ENCODE data around the gene UBE2D3. TPM values are rescaled to one million over a fixed set of nuclear protein-coding genes. Genes with fewer than 3 reads are reported as not detected.

UBE2D3 gene
- total and polyA plus RNA-seq, 2 of the 4 experiments (the other 2 are of a cell fraction): 233 to 387 TPM

- H2AK5ac ChIP-seq (ENCODE audit: low read depth, low read length): no peak overlapping the region
- no peak for ATAC-seq (ENCODE audit: low read depth)
- peaks cover under 1% of the 10 kb centered on the region; the same call in 1 of the 2 replicates for H3K9me1 ChIP-seq (ENCODE audit: insufficient read depth, low read length)
- no peak overlapping the region for H2AFZ ChIP-seq (replicated peaks; ENCODE audit: low read length, poor library complexity)
- no peaks in the 10 kb centered on the region for H3K4me1 ChIP-seq (ENCODE audit: control insufficient read depth, insufficient read depth, low read length)
- no peak overlapping the region for H3K9ac ChIP-seq (ENCODE audit: low read depth, low read length)
- H3K27me3 ChIP-seq (ENCODE audit: control insufficient read depth, insufficient read depth, low read length): no peaks in the 10 kb centered on the region
- H3K79me1 ChIP-seq (ENCODE audit: low read depth in 1 of 2, low read length in 2 of 2): peaks cover 5 to 24% of the 10 kb centered on the region in 2 experiments; a peak in 3 of 4 replicates
- H2BK15ac ChIP-seq (ENCODE audit: low read depth, low read length): no peak overlapping the region
- 100% methylated on average over 1 of the region's 7 CpGs; no CpG with 5 or more reads in 1 of the 2 experiments for WGBS, 2 experiments (ENCODE audit: extremely low coverage in 2 of 2, insufficient read length in 1 of 2)
- peaks cover 14% of the 10 kb centered on the region for H3K36me3 ChIP-seq (ENCODE audit: control insufficient read depth, insufficient read depth, low read length)
- H3K4me3 ChIP-seq (ENCODE audit: insufficient read depth, low read depth, low read length): no peak overlapping the region
- in situ Hi-C loops (cut with MboI; ENCODE audit: low sequenced_read_pairs): no loop called here
- TF ChIP-seq SMC3 (IDR thresholded peaks at IDR 0.05; ENCODE audit: low read depth, low read length) (no peak), RFX5 (IDR thresholded peaks at IDR 0.05; ENCODE audit: low read depth, low read length) (no peak), MAZ (IDR thresholded peaks at IDR 0.05; ENCODE audit: borderline replicate concordance, low read depth, low read length) (no peak), CTCF (conservative IDR thresholded peaks at IDR 0.05; ENCODE audit: low read depth, low read length) (no peak), RCOR1 (IDR thresholded peaks at IDR 0.05; ENCODE audit: insufficient replicate concordance, low read length) (no peak), POLR2A (IDR thresholded peaks at IDR 0.05; ENCODE audit: low read depth, low read length) (no peak), CHD1 (IDR thresholded peaks at IDR 0.05; ENCODE audit: low read depth, low read length) (no peak), CEBPB (IDR thresholded peaks at IDR 0.05; ENCODE audit: low read depth, low read length) (no peak)
- TF ChIP-seq, protein P1, sequence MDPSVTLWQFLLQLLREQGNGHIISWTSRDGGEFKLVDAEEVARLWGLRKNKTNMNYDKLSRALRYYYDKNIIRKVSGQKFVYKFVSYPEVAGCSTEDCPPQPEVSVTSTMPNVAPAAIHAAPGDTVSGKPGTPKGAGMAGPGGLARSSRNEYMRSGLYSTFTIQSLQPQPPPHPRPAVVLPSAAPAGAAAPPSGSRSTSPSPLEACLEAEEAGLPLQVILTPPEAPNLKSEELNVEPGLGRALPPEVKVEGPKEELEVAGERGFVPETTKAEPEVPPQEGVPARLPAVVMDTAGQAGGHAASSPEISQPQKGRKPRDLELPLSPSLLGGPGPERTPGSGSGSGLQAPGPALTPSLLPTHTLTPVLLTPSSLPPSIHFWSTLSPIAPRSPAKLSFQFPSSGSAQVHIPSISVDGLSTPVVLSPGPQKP (IDR thresholded peaks at IDR 0.05; ENCODE audit: borderline replicate concordance, low read depth, low read length): no peak
- TF ChIP-seq, protein P2, sequence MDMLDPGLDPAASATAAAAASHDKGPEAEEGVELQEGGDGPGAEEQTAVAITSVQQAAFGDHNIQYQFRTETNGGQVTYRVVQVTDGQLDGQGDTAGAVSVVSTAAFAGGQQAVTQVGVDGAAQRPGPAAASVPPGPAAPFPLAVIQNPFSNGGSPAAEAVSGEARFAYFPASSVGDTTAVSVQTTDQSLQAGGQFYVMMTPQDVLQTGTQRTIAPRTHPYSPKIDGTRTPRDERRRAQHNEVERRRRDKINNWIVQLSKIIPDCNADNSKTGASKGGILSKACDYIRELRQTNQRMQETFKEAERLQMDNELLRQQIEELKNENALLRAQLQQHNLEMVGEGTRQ (IDR thresholded peaks at IDR 0.05; ENCODE audit: low read depth, low read length): no peak
- H3K9me3 ChIP-seq (ENCODE audit: control insufficient read depth, insufficient read depth, low read length): no peaks in the 10 kb centered on the region; the same call in 1 of the 2 replicates
- dilution Hi-C loops (cut with HindIII; ENCODE audit: low sequenced_read_pairs, unreplicated experiment): no loop called here
- H4K91ac ChIP-seq (ENCODE audit: insufficient read depth, low read depth, low read length): no peak overlapping the region
- H4K8ac ChIP-seq (ENCODE audit: low read depth in 2 of 2, low read length in 2 of 2): no peak overlapping the region
- no peak overlapping the region for H3K4ac ChIP-seq (ENCODE audit: low read depth, low read length)
- no peak overlapping the region for H2BK5ac ChIP-seq (ENCODE audit: low read depth, low read length, poor library complexity, severe bottlenecking)
- H4K20me1 ChIP-seq (ENCODE audit: insufficient read depth, low read length): no peaks in the 10 kb centered on the region; the same call in 1 of the 2 replicates
- no peak for DNase-seq
- POLR2A ChIA-PET (ENCODE audit: unreplicated experiment): no interaction called here
- no peak overlapping the region for H2BK120ac ChIP-seq (ENCODE audit: low read depth, low read length)
- H3K14ac ChIP-seq (replicated peaks; ENCODE audit: low read depth, low read length): no peak overlapping the region
- intact Hi-C loops (cut with micrococcal nuclease): no loop called here
- no peak overlapping the region for H2BK20ac ChIP-seq (ENCODE audit: low read depth, low read length)
- no peak overlapping the region for H3K27ac ChIP-seq (ENCODE audit: insufficient read depth, low read length)
- H3K18ac ChIP-seq (ENCODE audit: low read depth, low read length): no peak overlapping the region
- CTCF ChIA-PET: no interaction called here
- H3K23ac ChIP-seq (ENCODE audit: low read depth, low read length): no peak overlapping the region
- H2AK9ac ChIP-seq (replicated peaks; ENCODE audit: low read depth, low read length, poor library complexity): no peak overlapping the region
- no peak overlapping the region for H3K56ac ChIP-seq (ENCODE audit: extremely low read depth, insufficient read depth, low read length)
- no peak overlapping the region for H3K4me2 ChIP-seq (ENCODE audit: low read depth, low read length)
- no peak overlapping the region for H4K5ac ChIP-seq (ENCODE audit: low read depth, low read length)
- BruUV-seq (replicated peaks): no TSS peak
These were observed 36.0 kb downstream of the UBE2D3 start for GRCh38 chr4:102791318-102791835.

Data from IMR-90 (cell line).